Gastroesophageal sphincter (tissue), 4 donors: ENCODE measurements around the gene SNX1. TPM values are rescaled to one million over a fixed set of nuclear protein-coding genes. Genes with fewer than 3 reads are reported as not detected.

Source experiments
- ATAC-seq: fragments of 150-250 bp; one replicate; pipeline ENCODE4 v1.9.1; 2016; ENCODE audit warnings: mild to moderate bottlenecking, moderate library complexity
- H3K27ac ChIP-seq, 4 donors: fragments of 200-600 bp; sonication (generic) in 3 of 4; 1 replicate in 3 of 4; 2 replicates in 1 of 4; pipeline ENCODE4 v1.5.1; 2016 to 2019
- H3K27me3 ChIP-seq: fragments of 200-600 bp; sonication (generic); one replicate; pipeline ENCODE4 v1.5.1; 2019
- H3K36me3 ChIP-seq, 2 donors: fragments of 200-600 bp; sonication (generic); one replicate each; pipeline ENCODE4 v1.5.1; 2019; ENCODE audit warnings: control low read depth in 1 of 2
- H3K4me1 ChIP-seq, 3 donors: fragments of 200-600 bp; sonication (generic); 1 replicate in 2 of 3; 2 replicates in 1 of 3; pipeline ENCODE4 v1.5.1; 2016 to 2019; ENCODE audit warnings: control low read depth in 2 of 3
- H3K4me3 ChIP-seq, 2 donors: fragments of 200-600 bp; sonication (generic); one replicate each; pipeline ENCODE4 v1.5.1; 2019; ENCODE audit warnings: mild to moderate bottlenecking in 1 of 2, moderate library complexity in 1 of 2
- H3K9me3 ChIP-seq, 3 donors: fragments of 200-600 bp; sonication (generic); one replicate each; pipeline ENCODE4 v1.5.1; 2017 to 2019; ENCODE audit warnings: control low read depth in 2 of 3
- CTCF ChIP-seq, 4 experiments: fragments of 200-600 bp in 2 of 4; fragments of 450-650 bp in 2 of 4; sonication (generic) in 1 of 4; IDR thresholded peaks; one replicate each; pipeline ENCODE4 v1.5.1; 2017 to 2019; ENCODE audit warnings: antibody characterized with exemption in 4 of 4, mild to moderate bottlenecking in 2 of 4, moderate library complexity in 2 of 4
- EP300 ChIP-seq: sonication (generic); formaldehyde crosslinking; IDR thresholded peaks from one replicate; pipeline ENCODE4 v1.6.1; 2017; ENCODE audit warnings: antibody characterized with exemption, mild to moderate bottlenecking
- POLR2A ChIP-seq, 2 donors: fragments of 450-650 bp; IDR thresholded peaks; one replicate each; pipeline ENCODE4 v1.6.1; 2017; ENCODE audit warnings: antibody characterized with exemption in 2 of 2, mild to moderate bottlenecking in 2 of 2, moderate library complexity in 1 of 2
- POLR2AphosphoS5 ChIP-seq: sonication (generic); formaldehyde crosslinking; IDR thresholded peaks from one replicate; pipeline ENCODE4 v1.6.1; 2017; ENCODE audit warnings: antibody characterized with exemption
- WGBS, 2 donors: methylation state at CpG; one replicate each; pipeline ENCODE4 v1.1.5; 2018; ENCODE audit warnings: low coverage in 1 of 2; 5-methylcytosine and 5-hydroxymethylcytosine counted together
- total RNA-seq, 4 donors: library from RNA; depleted of rRNA; stranded (reverse); fragments of >200 nt; gene quantifications; one replicate each; pipeline ENCODE4 v1.1.0, GENCODE V29; 2016

Gene SNX1
- total RNA-seq, 4 donors from 2014 or later: 67.9 to 103 (median 87.8) TPM

DNA sequence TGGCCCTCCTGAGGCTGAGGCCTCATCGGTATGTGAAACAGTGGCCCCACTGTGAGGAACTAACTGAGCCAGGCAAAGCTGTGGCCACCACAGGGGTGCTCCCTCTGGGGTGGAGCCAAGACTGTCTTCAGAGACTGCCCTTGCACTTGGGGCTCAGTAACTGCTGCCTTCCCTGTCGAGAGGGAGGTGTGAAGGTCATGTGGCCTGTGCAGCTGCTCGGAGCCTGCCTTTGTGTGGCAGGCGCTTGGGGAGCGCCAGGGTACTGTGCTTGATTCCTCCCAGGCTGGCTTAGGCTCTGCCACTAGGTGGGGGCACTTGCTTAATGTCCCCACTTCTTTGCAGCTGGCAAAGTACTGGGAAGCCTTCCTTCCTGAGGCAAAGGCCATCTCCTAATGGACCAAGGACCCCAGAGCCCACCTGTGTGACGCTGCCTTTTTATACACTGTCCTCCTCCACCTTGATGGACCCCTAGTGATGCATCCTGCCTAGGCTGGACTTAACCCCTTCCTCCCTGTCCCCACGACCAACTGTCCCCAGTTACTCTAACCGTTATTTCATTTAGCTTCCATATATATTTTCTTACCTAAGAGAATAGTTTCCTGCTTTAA is 41.5 kb downstream of the SNX1 start:
- Histone ChIP-seq H3K27ac (no peak overlapping the region), H3K36me3 (peaks cover 0 to 89% of the 10 kb centered on the region in 2 donors), H3K27me3 (no peaks in the 10 kb centered on the region), H3K9me3 (no peaks in the 10 kb centered on the region), H3K4me1 (no peaks in the 10 kb centered on the region), H3K4me3 (no peak overlapping the region)
- TF ChIP-seq CTCF (IDR thresholded peaks at IDR 0.05): no peak
- TF ChIP-seq POLR2A (IDR thresholded peaks at IDR 0.05): no peak
- TF ChIP-seq EP300: no peak
- TF ChIP-seq POLR2AphosphoS5: no peak
- ATAC-seq: no peak
- WGBS, 2 donors: 72% methylated on average over 4 of the region's 8 CpGs; no CpG with 5 or more reads in 1 of the 2 donors

GRCh38 chr15:64138331-64138941 is 42.7 kb downstream of the SNX1 start:
- H3K27ac ChIP-seq: no peak overlapping the region
- no peak for ATAC-seq
- no peak for TF ChIP-seq CTCF (IDR thresholded peaks at IDR 0.05)
- no peak for TF ChIP-seq POLR2AphosphoS5
- no peak for TF ChIP-seq EP300
- no peak for TF ChIP-seq POLR2A (IDR thresholded peaks at IDR 0.05)

DNA sequence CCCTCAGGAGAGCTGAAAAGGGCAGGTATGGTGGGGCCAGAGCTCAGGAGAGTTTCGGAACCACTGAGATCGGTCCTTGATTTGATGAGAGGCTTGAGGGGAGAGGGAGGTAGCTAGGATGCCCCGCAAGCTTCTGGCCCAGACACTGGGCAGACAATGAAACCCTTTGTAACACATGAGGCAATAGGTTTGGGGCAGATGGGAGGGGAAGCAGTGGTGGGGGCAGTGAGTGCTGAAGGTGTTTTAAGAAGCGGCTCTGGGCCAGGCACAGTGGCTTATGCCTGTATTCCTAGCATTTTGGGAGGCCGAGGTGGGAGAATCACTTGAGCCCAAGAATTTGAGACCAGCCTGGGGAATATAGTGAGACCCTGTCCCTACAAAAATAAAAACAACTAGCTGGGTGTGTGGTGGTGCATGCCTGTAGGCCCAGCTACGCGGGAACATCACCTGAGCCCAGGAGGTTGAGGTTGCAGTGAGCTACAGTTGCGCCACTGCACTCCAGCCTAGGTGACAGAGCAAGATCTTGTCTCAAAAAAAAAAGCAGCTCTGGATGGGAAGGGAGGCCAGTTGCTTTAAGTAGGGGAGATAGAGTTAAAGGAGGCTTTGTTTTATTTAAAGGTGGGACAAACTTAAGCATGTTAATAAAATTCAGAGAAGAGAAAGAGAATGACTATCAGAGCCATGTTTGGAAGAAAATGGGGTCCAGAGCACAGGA is 46.2 kb downstream of the SNX1 start:
- Histone ChIP-seq H3K4me3 (no peak overlapping the region), H3K27ac (no peak overlapping the region), H3K36me3 (peaks cover 0 to 84% of the 10 kb centered on the region in 2 donors), H3K27me3 (no peaks in the 10 kb centered on the region), H3K4me1 (no peaks in the 10 kb centered on the region), H3K9me3 (no peaks in the 10 kb centered on the region)
- 94 to 95% methylated on average over 3 to 5 of the region's 8 CpGs for WGBS, 2 donors
- no peak for ATAC-seq
- no peak for TF ChIP-seq CTCF (IDR thresholded peaks at IDR 0.05)
- no peak for TF ChIP-seq EP300
- TF ChIP-seq POLR2A (IDR thresholded peaks at IDR 0.05): no peak
- TF ChIP-seq POLR2AphosphoS5: no peak

More at GRCh38 chr15:64138331-64138941, 42.7 kb downstream of the SNX1 start:
- Histone ChIP-seq H3K4me1 (no peaks in the 10 kb centered on the region), H3K4me3 (no peak overlapping the region), H3K36me3 (peaks cover 0 to 89% of the 10 kb centered on the region in 2 donors), H3K27me3 (no peaks in the 10 kb centered on the region), H3K9me3 (no peaks in the 10 kb centered on the region)
- no CpG with 5 or more reads among the region's 4 CpGs for WGBS, 2 donors

DNA sequence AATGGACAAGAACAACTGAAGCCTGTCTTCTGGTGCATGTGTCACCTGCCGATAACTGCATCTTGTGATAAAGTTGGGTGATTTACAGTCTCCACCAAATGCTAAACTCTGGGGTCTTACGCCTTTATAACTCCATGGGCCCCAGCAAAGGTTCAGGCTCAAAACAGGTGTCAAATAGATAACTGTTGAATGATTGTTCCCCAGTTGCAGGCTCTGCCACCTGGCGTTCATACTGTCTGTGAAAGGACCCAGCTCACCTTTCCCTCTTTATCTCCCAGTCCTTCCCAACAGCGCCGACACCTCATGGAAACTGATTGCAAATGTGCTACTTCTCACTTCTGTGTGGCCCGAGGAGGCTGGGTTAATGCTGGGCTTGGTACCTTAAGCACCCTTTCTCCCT is 47.5 kb downstream of the SNX1 start:
- ATAC-seq: no peak
- H3K9me3 ChIP-seq: no peaks in the 10 kb centered on the region

More for the DNA sequence above, 47.5 kb downstream of the SNX1 start:
- Histone ChIP-seq H3K4me1 (no peaks in the 10 kb centered on the region), H3K4me3 (no peak overlapping the region), H3K36me3 (peaks cover 0 to 72% of the 10 kb centered on the region in 2 donors), H3K27me3 (no peaks in the 10 kb centered on the region), H3K27ac (no peak overlapping the region)
- 63 to 74% methylated on average over 3 to 5 of the region's 6 CpGs for WGBS, 2 donors
- TF ChIP-seq CTCF (IDR thresholded peaks at IDR 0.05): no peak
- TF ChIP-seq POLR2A (IDR thresholded peaks at IDR 0.05): no peak
- no peak for TF ChIP-seq EP300
- no peak for TF ChIP-seq POLR2AphosphoS5
